K562 (cell line): ENCODE measurements around the gene POU2F1. TPM values are rescaled to one million over a fixed set of nuclear protein-coding genes. Genes with fewer than 3 reads are reported as not detected.

Source experiments
- ATAC-seq: fragments of 200-7000 bp; cut with Tn5 transposase; 3 replicates; pipeline ENCODE4 v1.9.1; 2020; ENCODE audit warnings: moderate library complexity
- BruUV-seq: library from RNA; stranded (reverse); fragments of 400-500 nt; replicated peaks from 2 replicates; lab custom pipeline; 2021; lab: Mats Ljungman, UMichigan
- CTCF ChIA-PET: fragments of 300-600 bp; formaldehyde crosslinking; extraction: SDS; loops from one replicate; lab custom pipeline; 2021; ENCODE audit warnings: low intra/inter-chr PET ratio; lab: Yijun Ruan, JAX
- POLR2A ChIA-PET: fragments of 300-600, 350-650 bp; sonication (Branson Sonifier 250); formaldehyde crosslinking; extraction: SDS; loops from one replicate; lab custom pipeline; 2021; ENCODE audit warnings: antibody characterized with exemption, inconsistent platforms; lab: Yijun Ruan, JAX
- DNase-seq, 4 experiments: peaks; one replicate each; pipeline versions ENCODE4 v3.0.0 to v3.0.0-alpha.2; 2011 to 2018; ENCODE audit warnings: low spot score in 3 of 4, mixed read lengths in 3 of 4; ENCODE audit errors: extremely low read depth in 1 of 4
- FAIRE-seq: peaks from 2 replicates; lab custom pipeline; 2011; peaks lifted over from hg19 to GRCh38; lab: Jason Lieb, UNC
- H2AFZ ChIP-seq: 2 replicates; pipeline ENCODE4 v1.6.0; 2011; ENCODE audit warnings: low read depth, low read length, control low read depth, inconsistent platforms
- H3K27ac ChIP-seq: fragments of 200-600 bp; 3 replicates; pipeline ENCODE4 v1.8.0; 2011; ENCODE audit warnings: low read depth, mild to moderate bottlenecking, control low read depth, inconsistent platforms, low read length, moderate library complexity, mixed read lengths; ENCODE audit errors: extremely low read depth
- H3K27me3 ChIP-seq, 2 experiments: fragments of 300-600 bp in 1 of 2; 2 replicates in 1 of 2; 3 replicates in 1 of 2; pipeline versions ENCODE4 v1.6.0 to v1.8.0; 2011; ENCODE audit warnings: inconsistent platforms in 2 of 2, low read length in 2 of 2, mild to moderate bottlenecking in 1 of 2, mixed read lengths in 1 of 2, moderate library complexity in 1 of 2; ENCODE audit not compliant: control insufficient read depth in 2 of 2, insufficient read depth in 2 of 2
- H3K36me3 ChIP-seq: fragments of 300-600 bp; 3 replicates; pipeline ENCODE4 v1.8.0; 2011; ENCODE audit warnings: mild to moderate bottlenecking, low read length, inconsistent platforms; ENCODE audit not compliant: control insufficient read depth, insufficient read depth
- H3K4me1 ChIP-seq, 2 experiments: fragments of 200-600 bp in 1 of 2; replicated peaks in 1 of 2; 2 replicates in 1 of 2; 3 replicates in 1 of 2; pipeline versions ENCODE4 v1.5.1 to v1.8.0; 2011; ENCODE audit warnings: inconsistent platforms in 2 of 2, low read length in 2 of 2, mild to moderate bottlenecking in 1 of 2, mixed read lengths in 1 of 2, moderate library complexity in 1 of 2; ENCODE audit not compliant: control insufficient read depth in 2 of 2, insufficient read depth in 2 of 2
- H3K4me2 ChIP-seq: 2 replicates; pipeline ENCODE4 v1.6.1; 2011; ENCODE audit warnings: low read length, control low read depth, inconsistent platforms, mixed read lengths; ENCODE audit not compliant: insufficient read depth
- H3K4me3 ChIP-seq: fragments of 200-600 bp; sonication (generic), shearing (Covaris generic); 2 replicates; pipeline ENCODE4 v1.5.1; 2016; ENCODE audit warnings: control low read depth, inconsistent platforms
- H3K79me2 ChIP-seq: fragments of 200-600 bp; 3 replicates; pipeline ENCODE4 v1.8.0; 2011; ENCODE audit warnings: low read length, inconsistent platforms; ENCODE audit not compliant: control insufficient read depth, insufficient read depth
- H3K9ac ChIP-seq, 2 experiments: 2 replicates each; pipeline versions ENCODE4 v1.6.0 to v1.6.1; 2011; ENCODE audit warnings: low read depth in 2 of 2, low read length in 2 of 2, control low read depth in 1 of 2, inconsistent platforms in 1 of 2, mild to moderate bottlenecking in 1 of 2, mixed read lengths in 1 of 2; ENCODE audit not compliant: insufficient read depth in 1 of 2
- H3K9me1 ChIP-seq: one replicate; pipeline ENCODE4 v1.6.0; 2011; ENCODE audit warnings: inconsistent platforms, mild to moderate bottlenecking, low read length, moderate library complexity; ENCODE audit not compliant: control insufficient read depth, insufficient read depth
- H3K9me3 ChIP-seq: replicated peaks from 2 replicates; pipeline ENCODE4 v1.5.1; 2011; ENCODE audit warnings: low read depth, low read length, inconsistent platforms; ENCODE audit not compliant: control insufficient read depth, insufficient read depth
- H4K20me1 ChIP-seq: replicated peaks from 2 replicates; pipeline ENCODE4 v1.6.1; 2011; ENCODE audit warnings: low read length, inconsistent platforms, mixed read lengths; ENCODE audit not compliant: control insufficient read depth, insufficient read depth
- ETS2 ChIP-seq: IDR thresholded peaks from 2 replicates; pipeline ENCODE4 v1.6.1; 2016; ENCODE audit warnings: borderline replicate concordance, missing genetic modification characterization, mild to moderate bottlenecking, moderate library complexity, missing compliant biosample characterization; ENCODE audit not compliant: poor library complexity, severe bottlenecking
- FOXK1 ChIP-seq: sonication (generic); formaldehyde crosslinking; IDR thresholded peaks from 2 replicates; pipeline ENCODE4 v1.8.0; 2022; ENCODE audit warnings: missing genetic modification reagents, mild to moderate bottlenecking, borderline replicate concordance
- NCOA1 ChIP-seq: fragments of 450-650 bp; IDR thresholded peaks from 2 replicates; pipeline ENCODE4 v1.6.1; 2016; ENCODE audit warnings: low read depth
- PCBP1 ChIP-seq: fragments of 200-400 bp; formaldehyde crosslinking; IDR thresholded peaks from 2 replicates; pipeline ENCODE4 v1.6.1; 2018; ENCODE audit warnings: mild to moderate bottlenecking, low read depth, low read length; ENCODE audit not compliant: poor library complexity, severe bottlenecking
- POLR2G ChIP-seq: fragments of 200-400 bp; formaldehyde crosslinking; IDR thresholded peaks from 2 replicates; pipeline ENCODE4 v1.6.1; 2017; ENCODE audit warnings: low read depth, mild to moderate bottlenecking, antibody characterized with exemption, low read length, moderate library complexity
- SMAD3 ChIP-seq: fragments of 450-650 bp; formaldehyde crosslinking; conservative IDR thresholded peaks from 2 replicates; pipeline ENCODE4 v1.4.0; 2020; ENCODE audit warnings: mild to moderate bottlenecking
- SRF ChIP-seq, 2 experiments: fragments of 250-450, 450-650 bp in 1 of 2; sonication (Bioruptor Pico) in 1 of 2; sonication (generic) in 1 of 2; formaldehyde crosslinking; IDR thresholded peaks; 2 replicates each; pipeline versions ENCODE4 v1.5.0 to v1.5.1; 2020 to 2022; ENCODE audit warnings: mild to moderate bottlenecking in 1 of 2, missing genetic modification reagents in 1 of 2
- TSC22D4 ChIP-seq: fragments of 450-650 bp; IDR thresholded peaks from 2 replicates; pipeline ENCODE4 v1.6.1; 2016; ENCODE audit warnings: missing genetic modification characterization, missing biosample characterization, control low read depth
- ZNF324 ChIP-seq: fragments of 250-450 bp; sonication (Bioruptor Pico); IDR thresholded peaks from 2 replicates; pipeline ENCODE4 v1.4.0; 2020; ENCODE audit warnings: mild to moderate bottlenecking
- WGBS: fragments of 100-300 bp; shearing (Covaris generic); methylation state at CpG from one replicate; pipeline ENCODE4 v1.1.6; 2016; ENCODE audit warnings: low coverage, mixed read lengths; ENCODE audit not compliant: insufficient coverage; ENCODE audit errors: missing lambda C conversion rate; 5-methylcytosine and 5-hydroxymethylcytosine counted together
- in situ Hi-C: fragments of 300-500 bp; cut with MboI; formaldehyde crosslinking; loops from 4 replicates; pipeline ENCODE4 v1.15.0; 2018; ENCODE audit warnings: inconsistent platforms, mixed read lengths
- intact Hi-C: fragments of 100-400 bp; cut with micrococcal nuclease; formaldehyde crosslinking; loops from 2 replicates; pipeline ENCODE4 v1.14.2; 2022
- polyA plus RNA-seq, 8 experiments: library from polyadenylated mRNA; depleted of rRNA in 4 of 8; stranded (reverse) in 5 of 8; unstranded in 3 of 8; fragments of >200 nt; fragmentation: Nextera tagmentation in 2 of 8; fragmentation: Illumina TruSeq in 1 of 8; extraction: Ambion mirVana in 2 of 8; extraction: Trizol in 1 of 8; gene quantifications; 2 replicates each; pipeline versions ENCODE4 v1.2.1 to v1.2.3, GENCODE V29; 2011 to 2014; ENCODE audit warnings: inconsistent platforms in 1 of 8, missing spikeins in 1 of 8
- total RNA-seq, 7 experiments: library from RNA; depleted of rRNA in 6 of 7; stranded (reverse); fragments of >200 nt in 6 of 7; fragmentation: Illumina TruSeq in 2 of 7; extraction: Trizol in 2 of 7; gene quantifications; 2 replicates each; pipeline versions ENCODE4 v1.2.1 to v1.2.3, GENCODE V29; 2011 to 2021; ENCODE audit warnings: low replicate concordance in 1 of 7
- TF ChIP-seq, protein P1 (sequence below): fragments of 450-650 bp; IDR thresholded peaks from 2 replicates; pipeline ENCODE4 v1.7.1; 2018; ENCODE audit warnings: mild to moderate bottlenecking, low read depth; ENCODE audit not compliant: partially characterized antibody
- TF ChIP-seq, protein P2 (sequence below): fragments of 250-450 bp; sonication (Bioruptor Pico); IDR thresholded peaks from 2 replicates; pipeline ENCODE4 v1.5.0; 2021

POU2F1 gene
- total and polyA plus RNA-seq, 9 of the 15 experiments (the other 6 are each of a cell fraction or from before 2014, with no cell fraction given): 2.6 to 22.3 (median 8.8) TPM

DNA sequence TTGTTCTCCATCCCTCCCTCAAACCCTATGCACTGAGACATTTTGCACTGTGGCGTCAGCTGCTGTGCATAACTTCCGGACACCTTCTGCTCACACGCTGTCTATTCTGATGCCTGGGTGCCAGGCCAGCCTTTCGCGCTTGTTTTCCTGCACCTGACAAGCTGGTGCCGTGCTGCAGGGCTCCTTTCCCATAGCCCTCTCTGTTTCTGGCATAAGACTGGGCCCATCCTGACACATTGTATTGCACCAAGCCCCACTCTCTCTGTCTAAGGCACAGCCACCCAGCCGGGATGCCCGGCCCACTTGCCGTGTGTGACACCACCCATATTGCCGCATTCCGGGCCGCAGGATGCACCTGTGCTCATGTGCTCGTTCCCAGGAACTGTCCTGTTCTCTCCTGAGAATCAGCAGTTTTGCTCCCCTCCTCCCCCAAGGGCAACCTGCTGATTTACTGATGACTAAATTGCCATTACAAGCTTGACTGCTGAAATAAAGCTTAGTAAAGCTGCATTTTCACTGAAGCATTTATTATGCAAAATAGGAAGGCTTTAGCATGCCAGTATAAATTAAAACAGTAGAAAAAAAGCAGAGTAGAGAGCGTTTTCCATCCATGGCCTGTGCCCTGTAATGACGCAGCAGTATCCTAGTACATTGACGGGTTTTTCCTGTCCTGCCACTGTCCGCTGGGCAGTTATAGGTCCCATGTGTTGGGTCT, 209.6 kb downstream of the POU2F1 start:
- Histone ChIP-seq H3K27me3 (no peaks in the 10 kb centered on the region), H3K9ac (no peak overlapping the region), H3K79me2 (no peaks in the 10 kb centered on the region), H3K36me3 (no peaks in the 10 kb centered on the region), H3K27ac (no peak overlapping the region), H2AFZ (no peak overlapping the region), H3K4me2 (no peak overlapping the region), H4K20me1 (no peaks in the 10 kb centered on the region), H3K4me1 (peaks cover 12 to 13% of the 10 kb centered on the region in 2 experiments; a peak in 4 of 5 replicates), H3K4me3 (no peak overlapping the region), H3K9me3 (no peaks in the 10 kb centered on the region), H3K9me1 (peaks cover 3% of the 10 kb centered on the region)
- ATAC-seq: no peak
- no peak for DNase-seq
- in situ Hi-C loops (no loop called here), intact Hi-C loops (no loop called here)
- no peak for FAIRE-seq
- 75% methylated on average over 17 of the region's 17 CpGs for WGBS
- CTCF ChIA-PET: no interaction called here
- POLR2A ChIA-PET: no interaction called here
- TF ChIP-seq ETS2: no peak
- TF ChIP-seq POLR2G: 0 out of 2 replicates have a peak, but pooled peaks have one; percentile 17
- no TSS peak for BruUV-seq

DNA sequence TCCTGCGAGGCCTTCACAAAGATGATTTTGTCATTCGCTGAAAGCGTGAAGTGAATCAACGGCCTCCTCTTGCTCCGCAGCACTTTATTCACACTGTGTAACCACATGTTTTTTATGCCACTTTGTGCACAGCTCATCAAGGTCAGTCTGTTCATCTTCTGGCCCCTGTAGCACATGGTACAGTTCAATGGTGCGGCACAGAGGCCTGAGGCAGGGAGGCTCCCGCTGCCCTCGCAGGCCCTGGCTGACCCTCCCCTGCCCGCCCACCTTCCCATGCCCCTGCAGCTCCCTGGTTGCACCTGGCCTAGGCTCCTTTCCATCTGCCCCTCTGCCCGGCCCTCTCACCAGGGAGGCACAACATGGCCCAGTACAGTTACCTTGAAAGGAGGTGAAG, 210.2 kb downstream of the POU2F1 start:
- Histone ChIP-seq H3K27ac (no peak overlapping the region), H3K27me3 (no peaks in the 10 kb centered on the region), H3K9me1 (peaks cover 3% of the 10 kb centered on the region), H3K4me3 (no peak overlapping the region), H2AFZ (no peak overlapping the region), H3K9ac (no peak overlapping the region), H3K4me2 (no peak overlapping the region), H4K20me1 (no peaks in the 10 kb centered on the region), H3K79me2 (no peaks in the 10 kb centered on the region), H3K4me1 (peaks cover 8 to 12% of the 10 kb centered on the region in 2 experiments; a peak in 4 of 5 replicates), H3K36me3 (no peaks in the 10 kb centered on the region), H3K9me3 (no peaks in the 10 kb centered on the region)
- intact Hi-C loops: no loop called here
- BruUV-seq: no TSS peak
- ChIA-PET CTCF (no interaction called here), POLR2A (no interaction called here)
- FAIRE-seq: no peak
- ATAC-seq: no peak
- in situ Hi-C loops: no loop called here
- 66% methylated on average over 9 of the region's 10 CpGs for WGBS
- no peak for DNase-seq
- TF ChIP-seq TSC22D4: no peak
- TF ChIP-seq, protein P1, sequence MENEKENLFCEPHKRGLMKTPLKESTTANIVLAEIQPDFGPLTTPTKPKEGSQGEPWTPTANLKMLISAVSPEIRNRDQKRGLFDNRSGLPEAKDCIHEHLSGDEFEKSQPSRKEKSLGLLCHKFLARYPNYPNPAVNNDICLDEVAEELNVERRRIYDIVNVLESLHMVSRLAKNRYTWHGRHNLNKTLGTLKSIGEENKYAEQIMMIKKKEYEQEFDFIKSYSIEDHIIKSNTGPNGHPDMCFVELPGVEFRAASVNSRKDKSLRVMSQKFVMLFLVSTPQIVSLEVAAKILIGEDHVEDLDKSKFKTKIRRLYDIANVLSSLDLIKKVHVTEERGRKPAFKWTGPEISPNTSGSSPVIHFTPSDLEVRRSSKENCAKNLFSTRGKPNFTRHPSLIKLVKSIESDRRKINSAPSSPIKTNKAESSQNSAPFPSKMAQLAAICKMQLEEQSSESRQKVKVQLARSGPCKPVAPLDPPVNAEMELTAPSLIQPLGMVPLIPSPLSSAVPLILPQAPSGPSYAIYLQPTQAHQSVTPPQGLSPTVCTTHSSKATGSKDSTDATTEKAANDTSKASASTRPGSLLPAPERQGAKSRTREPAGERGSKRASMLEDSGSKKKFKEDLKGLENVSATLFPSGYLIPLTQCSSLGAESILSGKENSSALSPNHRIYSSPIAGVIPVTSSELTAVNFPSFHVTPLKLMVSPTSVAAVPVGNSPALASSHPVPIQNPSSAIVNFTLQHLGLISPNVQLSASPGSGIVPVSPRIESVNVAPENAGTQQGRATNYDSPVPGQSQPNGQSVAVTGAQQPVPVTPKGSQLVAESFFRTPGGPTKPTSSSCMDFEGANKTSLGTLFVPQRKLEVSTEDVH: no peak
- TF ChIP-seq SRF (CRISPR knock-in tag; IDR thresholded peaks at IDR 0.05): no peak
- TF ChIP-seq ZNF324 (CRISPR knock-in tag): no peak
- TF ChIP-seq FOXK1 (CRISPR knock-in tag): no peak
- no peak for TF ChIP-seq SMAD3 (CRISPR knock-in tag)
- TF ChIP-seq PCBP1: no peak
- TF ChIP-seq, protein P2, sequence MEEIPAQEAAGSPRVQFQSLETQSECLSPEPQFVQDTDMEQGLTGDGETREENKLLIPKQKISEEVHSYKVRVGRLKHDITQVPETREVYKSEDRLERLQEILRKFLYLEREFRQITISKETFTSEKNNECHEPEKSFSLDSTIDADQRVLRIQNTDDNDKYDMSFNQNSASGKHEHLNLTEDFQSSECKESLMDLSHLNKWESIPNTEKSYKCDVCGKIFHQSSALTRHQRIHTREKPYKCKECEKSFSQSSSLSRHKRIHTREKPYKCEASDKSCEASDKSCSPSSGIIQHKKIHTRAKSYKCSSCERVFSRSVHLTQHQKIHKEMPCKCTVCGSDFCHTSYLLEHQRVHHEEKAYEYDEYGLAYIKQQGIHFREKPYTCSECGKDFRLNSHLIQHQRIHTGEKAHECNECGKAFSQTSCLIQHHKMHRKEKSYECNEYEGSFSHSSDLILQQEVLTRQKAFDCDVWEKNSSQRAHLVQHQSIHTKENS (CRISPR knock-in tag): no peak
- no peak for TF ChIP-seq NCOA1
